Posterior vena cava (tissue), 2 donors: ENCODE data around the gene NPPB. TPM values are rescaled to one million over a fixed set of nuclear protein-coding genes. Genes with fewer than 3 reads are reported as not detected.

ENCODE experiments used
- DNase-seq: peaks from one replicate; pipeline ENCODE4 v3.0.0-alpha.2; 2020; ENCODE audit warnings: low spot score
- intact Hi-C, 2 donors: fragments of 100-400 bp; cut with DNase I; formaldehyde crosslinking; loops; one replicate each; pipeline versions ENCODE4 v1.14.1 to v1.14.2; 2022 to 2023
- total RNA-seq, 2 donors: library from RNA; stranded (reverse); fragmentation: NEBNext Ultra II Directional; extraction: Animal tissue kit (Norgen Biotek cat#: 25700); gene quantifications; one replicate each; pipeline ENCODE4 v1.2.1, GENCODE V29; 2021
- donor health status: DM: yes; HTN: yes; CAD: no.
- donor health status: DM: yes; HTN: yes; CAD: no.

NPPB gene
- total RNA-seq, 2 donors from 2014 or later: not detected

GRCh38 chr1:11882814-11883538 is 24.2 kb upstream of the NPPB start:
- intact Hi-C loops: no loop called here
- DNase-seq: no peak

- no peak for DNase-seq
- intact Hi-C loops: no loop called here
Observed at GRCh38 chr1:11881749-11882441, 23.1 kb upstream of the NPPB start.

- intact Hi-C loops: no loop called here
- no peak for DNase-seq
Observed at GRCh38 chr1:11880911-11881748, 22.4 kb upstream of the NPPB start.

DNA sequence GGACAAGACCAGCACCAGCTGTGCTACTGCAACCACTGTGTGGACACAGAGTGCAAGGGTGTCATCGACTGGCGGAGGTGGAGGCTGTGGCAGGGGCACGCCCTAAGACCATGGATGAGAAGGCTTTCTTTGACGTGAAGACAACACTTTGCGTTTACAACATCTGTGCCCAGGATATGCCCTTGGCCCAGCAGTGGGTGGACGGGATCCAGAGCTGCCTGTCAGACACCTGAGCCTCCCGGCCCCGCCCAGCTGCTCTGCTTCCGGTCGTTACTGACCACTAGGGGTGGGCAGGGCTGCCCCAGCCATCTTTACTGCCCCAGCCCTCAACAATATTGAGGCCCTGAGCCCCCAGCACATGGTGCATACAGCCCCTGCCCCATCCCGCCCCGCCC is 21.4 kb upstream of the NPPB start:
- no peak for DNase-seq
- intact Hi-C loops: no loop called here

- no peak for DNase-seq
- intact Hi-C loops: no loop called here
Observed at GRCh38 chr1:11879311-11880180, 20.8 kb upstream of the NPPB start.

GRCh38 chr1:11878891-11879190 is 20.1 kb upstream of the NPPB start:
- intact Hi-C loops: no loop called here
- DNase-seq: no peak

GRCh38 chr1:11878081-11878890 is 19.5 kb upstream of the NPPB start:
- intact Hi-C loops: no loop called here
- DNase-seq: no peak

DNA sequence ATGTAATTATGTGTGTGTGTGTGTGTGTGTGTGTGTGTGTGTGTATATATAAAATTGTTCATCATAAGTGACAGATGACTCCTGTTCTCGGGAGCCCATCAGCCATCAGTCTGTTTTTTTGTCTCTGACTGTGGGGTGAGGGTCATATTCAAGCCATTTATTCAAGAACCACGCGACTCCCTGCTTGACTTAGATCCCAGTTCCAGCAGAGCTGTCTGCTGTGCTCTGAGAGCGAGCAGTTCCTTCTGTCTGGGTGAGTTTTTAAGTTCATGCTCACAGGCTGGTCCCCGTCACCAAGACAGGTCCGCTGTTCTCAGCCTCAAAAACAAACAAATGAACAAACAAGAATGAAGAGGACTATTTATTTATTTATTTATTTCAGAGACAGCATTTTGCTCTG is 18.3 kb upstream of the NPPB start:
- no peak for DNase-seq
- intact Hi-C loops: no loop called here

DNA sequence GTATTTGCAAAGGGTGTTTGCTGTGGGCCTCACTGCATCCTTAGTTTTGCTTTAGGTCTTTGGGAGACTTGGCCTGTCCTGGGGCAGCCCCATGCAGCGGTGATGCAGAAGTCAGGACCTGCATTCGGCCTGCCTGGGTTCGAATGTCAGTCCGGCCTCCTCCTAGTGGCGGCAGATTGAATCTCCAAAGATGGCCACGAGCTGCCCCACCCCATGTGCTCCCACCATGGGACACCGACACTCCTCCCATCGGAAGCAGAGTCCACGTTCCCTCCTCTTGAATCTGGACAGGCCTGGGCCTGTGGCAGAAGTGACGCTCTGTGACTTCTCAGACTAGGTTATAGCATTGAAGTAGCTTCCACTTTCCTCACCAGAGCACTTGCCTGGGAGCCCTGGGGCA is 16.3 kb upstream of the NPPB start:
- DNase-seq: no peak
- intact Hi-C loops: no loop called here

DNA sequence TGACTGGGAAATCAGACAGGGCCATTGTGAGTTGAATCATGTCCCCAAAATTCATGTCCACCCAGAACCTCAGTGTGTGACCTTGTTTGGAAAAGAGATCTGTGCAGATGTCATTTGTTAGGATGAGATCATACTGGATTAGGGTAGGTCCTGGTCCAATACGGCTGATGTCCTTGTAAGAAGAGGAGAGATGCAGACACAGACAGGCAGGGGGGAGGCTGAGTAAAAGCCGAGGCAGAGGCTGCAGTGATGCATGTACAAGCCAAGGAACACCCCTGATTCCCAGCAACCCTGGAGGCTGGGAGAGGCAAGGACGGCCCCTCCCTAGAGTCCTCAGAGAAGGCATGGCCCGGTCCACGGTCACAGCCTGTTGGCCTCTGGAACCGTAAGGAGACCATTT is 15.9 kb upstream of the NPPB start:
- intact Hi-C loops: no loop called here
- DNase-seq: no peak

DNA sequence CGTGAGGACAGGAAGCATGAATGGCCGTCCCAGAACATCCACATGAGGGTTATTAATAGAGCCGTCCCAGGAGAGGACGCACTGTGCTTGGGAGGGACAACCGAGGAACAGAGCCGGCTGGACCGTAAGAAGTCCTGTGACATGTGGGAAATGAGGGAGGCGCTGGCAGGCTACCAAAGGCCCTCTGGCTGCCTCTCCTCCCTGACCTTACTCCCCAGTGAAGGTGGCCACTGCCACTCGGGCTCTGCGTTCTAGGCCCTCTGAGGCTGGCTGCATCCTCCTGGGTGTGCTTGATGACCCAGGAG is 15.5 kb upstream of the NPPB start:
- intact Hi-C loops: no loop called here
- no peak for DNase-seq

- intact Hi-C loops: no loop called here
- no peak for DNase-seq
Observed at GRCh38 chr1:11873395-11874257, 14.9 kb upstream of the NPPB start.

DNA sequence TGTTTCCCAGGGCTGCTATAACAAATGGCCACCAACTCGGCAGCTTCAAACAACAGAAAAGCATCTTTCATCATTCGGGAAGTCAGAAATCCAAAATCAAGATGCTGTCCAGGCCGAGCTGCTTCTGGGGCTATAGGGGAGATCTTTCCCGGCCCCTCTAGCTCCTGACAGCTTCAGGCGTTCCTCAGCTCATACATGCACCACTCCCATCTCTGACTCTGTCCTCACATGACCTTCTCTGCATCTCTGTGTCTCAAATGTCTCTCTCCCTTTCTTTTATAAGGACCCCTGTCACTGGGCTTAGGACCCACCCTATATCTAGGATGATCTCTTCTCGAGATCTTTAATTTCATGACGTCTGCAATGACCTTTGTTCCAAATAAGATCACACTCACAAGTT is 13.8 kb upstream of the NPPB start:
- intact Hi-C loops: no loop called here
- DNase-seq: no peak

DNA sequence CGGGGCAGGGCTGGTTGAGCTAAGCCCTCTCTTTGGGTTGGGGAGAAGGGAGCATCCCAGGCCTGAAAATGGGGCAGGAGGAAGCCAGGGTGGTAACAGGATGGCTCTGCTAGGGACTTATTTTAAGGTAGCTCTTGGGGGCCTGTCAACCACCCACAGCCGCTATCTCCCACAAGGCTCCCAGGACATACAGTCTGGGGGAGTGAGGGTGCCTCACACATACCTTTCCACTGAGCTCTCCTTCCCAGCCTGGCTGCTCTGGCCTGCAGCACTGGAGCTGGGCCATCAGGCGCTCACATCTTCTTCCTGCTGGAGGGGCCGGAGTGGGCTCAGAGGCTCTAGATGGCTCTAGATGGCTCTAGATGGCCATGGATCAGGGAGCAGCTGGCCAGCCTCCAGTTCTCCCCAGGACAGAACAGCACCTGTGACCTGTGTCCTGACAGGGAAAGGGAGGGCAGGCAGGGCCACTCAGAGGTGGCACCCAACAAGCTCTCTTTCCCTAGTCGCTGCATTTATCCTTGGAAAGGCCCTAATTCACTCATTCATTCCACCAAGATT is 11.0 kb upstream of the NPPB start:
- intact Hi-C loops: no loop called here
- DNase-seq: no peak

- DNase-seq: no peak
- intact Hi-C loops: no loop called here
Observed at GRCh38 chr1:11869104-11869503, 10.4 kb upstream of the NPPB start.

DNA sequence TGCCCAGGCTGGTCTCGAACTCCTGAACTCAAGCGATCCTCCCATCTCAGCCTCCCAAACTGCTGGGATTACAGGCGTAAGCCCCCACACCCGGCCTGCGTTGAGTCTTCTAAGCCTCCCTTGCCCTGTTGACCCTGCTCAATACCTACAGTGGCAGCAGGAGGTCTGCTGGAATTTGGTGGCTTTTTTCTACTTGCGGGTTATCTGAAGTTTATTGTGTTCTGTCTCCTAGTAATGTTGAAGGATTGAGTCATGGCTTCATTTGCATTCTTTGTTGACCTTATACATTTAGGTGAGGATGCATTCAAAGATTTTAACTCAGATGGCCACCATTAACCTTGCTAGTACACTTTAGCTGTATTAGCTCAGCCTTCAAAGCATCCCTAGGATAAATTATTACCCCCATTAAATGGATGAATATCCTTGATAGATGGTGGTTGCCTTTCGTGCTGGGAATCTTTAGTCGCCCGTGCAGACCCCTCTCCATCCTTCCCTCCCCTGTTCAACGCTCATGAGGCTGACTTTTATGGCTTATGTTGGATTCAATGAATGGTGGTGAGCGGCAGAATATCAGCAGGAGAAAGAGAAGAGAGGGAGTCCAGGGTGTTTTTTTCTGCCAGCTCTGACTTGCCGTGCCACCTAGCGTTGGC is 9.7 kb upstream of the NPPB start:
- intact Hi-C loops: no loop called here
- DNase-seq: no peak

DNA sequence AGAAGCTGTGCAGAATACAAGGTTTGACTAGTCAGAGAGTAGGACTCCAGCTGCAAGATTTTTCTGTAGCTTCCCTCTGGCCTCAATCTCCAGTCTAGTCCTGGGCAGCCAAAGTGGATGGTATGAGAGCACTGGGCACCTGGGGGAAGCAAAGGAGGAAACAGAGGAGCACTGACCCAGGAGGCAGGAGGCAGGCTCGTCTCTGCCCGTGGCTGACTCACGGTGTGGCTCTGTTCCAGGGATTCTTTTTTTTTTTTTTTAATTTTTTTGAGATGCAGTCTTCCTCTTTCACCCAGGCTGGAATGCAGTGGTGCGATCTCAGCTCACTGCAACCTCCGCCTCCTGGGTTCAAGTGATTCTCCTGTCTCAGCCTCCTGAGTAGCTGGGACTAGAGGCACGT is 4.1 kb upstream of the NPPB start:
- intact Hi-C loops: no loop called here
- DNase-seq: no peak
